ENCODE data around the gene HNRNPUL2. TPM values are rescaled to one million over a fixed set of nuclear protein-coding genes. Genes with fewer than 3 reads are reported as not detected.
A peak's percentile ranks its signal among the peaks of the same experiment; 100 is the strongest.

The HNRNPUL2 gene
- total RNA-seq, 2 donors from 2014 or later, result 48.1 to 49.8 TPM

DNA sequence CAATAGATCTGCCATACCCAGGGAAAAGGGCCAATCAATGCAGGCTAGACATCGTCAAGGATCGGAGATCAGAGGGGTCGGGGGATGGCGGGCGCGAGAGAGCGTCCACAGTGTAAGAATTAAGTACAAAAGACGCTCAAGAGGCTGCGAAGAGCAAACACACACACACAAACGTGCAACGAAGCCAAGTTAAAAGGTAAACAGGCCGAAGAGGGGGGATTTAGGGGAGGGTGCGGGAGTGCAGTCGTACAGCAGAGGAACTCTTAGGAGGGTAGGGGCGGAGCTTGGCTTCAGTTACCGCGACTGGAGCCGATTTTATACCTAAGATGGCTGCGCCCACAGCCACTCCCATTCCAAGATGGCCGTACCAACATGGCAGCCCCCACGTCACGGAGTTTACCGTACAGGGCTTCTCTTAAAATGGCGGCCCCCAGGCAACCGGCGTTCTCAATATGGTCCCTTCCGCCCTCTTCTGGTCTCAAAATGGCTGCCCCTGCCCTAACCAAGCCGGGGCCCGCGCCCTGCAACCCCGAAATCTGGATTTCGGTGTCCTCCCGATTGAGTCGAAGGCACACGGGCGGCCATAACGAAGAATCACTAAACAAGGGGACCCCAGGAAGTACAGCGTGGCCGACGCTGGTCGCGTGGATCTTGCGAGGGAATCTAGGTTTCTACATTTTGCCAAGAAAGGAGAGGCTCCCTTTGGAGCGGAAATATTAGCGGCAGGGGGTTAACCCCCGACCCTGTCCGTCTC is 17.8 kb downstream of the HNRNPUL2 start:
- DNase-seq, result peak; percentile 98
- Histone ChIP-seq H3K27me3 (ENCODE audit: control insufficient read depth, insufficient read depth, low read length, poor library complexity, severe bottlenecking) (no peaks in the 10 kb centered on the region), H3K27ac (ENCODE audit: low read depth, low read length) (peak overlapping the region; percentile 96), H3K4me1 (ENCODE audit: control insufficient read depth, insufficient read depth, low read length) (peaks cover 27% of the 10 kb centered on the region), H3K9ac (ENCODE audit: extremely low read depth, low read length, poor library complexity, severe bottlenecking) (peak overlapping the region; percentile 84), H3K4me3 (ENCODE audit: low read length) (peak overlapping the region; percentile 88), H3K9me3 (ENCODE audit: control insufficient read depth, low read length) (no peaks in the 10 kb centered on the region), H3K36me3 (ENCODE audit: control insufficient read depth, insufficient read depth, low read length) (peaks cover 62% of the 10 kb centered on the region)
- Mint-ChIP-seq H3K4me1 (peaks cover 51% of the 10 kb centered on the region), H3K9me3 (no peaks in the 10 kb centered on the region), H3K27ac (peak overlapping the region; percentile 97), H3K36me3 (ENCODE audit: low read depth) (peaks cover 40% of the 10 kb centered on the region), H3K27me3 (ENCODE audit: insufficient read depth) (no peaks in the 10 kb centered on the region), H3K4me3 (peak overlapping the region; percentile 73)
- WGBS, 2 experiments (ENCODE audit: insufficient coverage in 1 of 2, insufficient read length in 1 of 2), result 10 to 11% methylated on average over 28 to 47 of the region's 47 CpGs
- TF ChIP-seq, protein P1, sequence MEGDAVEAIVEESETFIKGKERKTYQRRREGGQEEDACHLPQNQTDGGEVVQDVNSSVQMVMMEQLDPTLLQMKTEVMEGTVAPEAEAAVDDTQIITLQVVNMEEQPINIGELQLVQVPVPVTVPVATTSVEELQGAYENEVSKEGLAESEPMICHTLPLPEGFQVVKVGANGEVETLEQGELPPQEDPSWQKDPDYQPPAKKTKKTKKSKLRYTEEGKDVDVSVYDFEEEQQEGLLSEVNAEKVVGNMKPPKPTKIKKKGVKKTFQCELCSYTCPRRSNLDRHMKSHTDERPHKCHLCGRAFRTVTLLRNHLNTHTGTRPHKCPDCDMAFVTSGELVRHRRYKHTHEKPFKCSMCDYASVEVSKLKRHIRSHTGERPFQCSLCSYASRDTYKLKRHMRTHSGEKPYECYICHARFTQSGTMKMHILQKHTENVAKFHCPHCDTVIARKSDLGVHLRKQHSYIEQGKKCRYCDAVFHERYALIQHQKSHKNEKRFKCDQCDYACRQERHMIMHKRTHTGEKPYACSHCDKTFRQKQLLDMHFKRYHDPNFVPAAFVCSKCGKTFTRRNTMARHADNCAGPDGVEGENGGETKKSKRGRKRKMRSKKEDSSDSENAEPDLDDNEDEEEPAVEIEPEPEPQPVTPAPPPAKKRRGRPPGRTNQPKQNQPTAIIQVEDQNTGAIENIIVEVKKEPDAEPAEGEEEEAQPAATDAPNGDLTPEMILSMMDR (conservative IDR thresholded peaks at IDR 0.05), result no peak

DNA sequence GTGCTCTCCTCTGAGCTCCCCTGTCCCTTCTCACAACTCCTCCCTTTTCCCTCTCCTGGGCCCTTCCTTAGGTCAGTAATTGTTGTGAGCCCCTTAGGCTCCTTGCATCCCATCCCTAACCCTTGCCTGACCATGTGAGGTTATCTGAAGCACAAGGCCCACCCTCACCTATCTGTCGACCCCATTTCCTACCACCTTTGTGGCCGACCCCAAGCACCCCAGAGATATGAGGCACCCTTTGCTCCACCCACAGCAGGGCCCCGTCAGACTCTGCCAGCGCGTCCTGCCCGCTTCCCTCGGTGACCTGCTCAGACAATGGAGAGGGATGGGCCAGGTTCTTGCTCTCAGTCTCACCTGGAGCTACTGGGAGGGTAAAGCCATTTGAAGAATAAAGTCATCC is 18.5 kb downstream of the HNRNPUL2 start:
- peaks cover 57% of the 10 kb centered on the region for H3K36me3 ChIP-seq (ENCODE audit: control insufficient read depth, insufficient read depth, low read length)
- H3K27ac ChIP-seq (ENCODE audit: low read depth, low read length), result peak overlapping the region; percentile 83
- peaks cover 27% of the 10 kb centered on the region for H3K4me1 ChIP-seq (ENCODE audit: control insufficient read depth, insufficient read depth, low read length)
- Mint-ChIP-seq H3K36me3 (ENCODE audit: low read depth) (peaks cover 35% of the 10 kb centered on the region), H3K27ac (peak overlapping the region; percentile 97), H3K4me1 (peaks cover 46% of the 10 kb centered on the region), H3K27me3 (ENCODE audit: insufficient read depth) (no peaks in the 10 kb centered on the region), H3K4me3 (peak overlapping the region; percentile 73), H3K9me3 (no peaks in the 10 kb centered on the region)
- H3K9me3 ChIP-seq (ENCODE audit: control insufficient read depth, low read length), result no peaks in the 10 kb centered on the region
- TF ChIP-seq, protein P1 (conservative IDR thresholded peaks at IDR 0.05), result no peak
- H3K9ac ChIP-seq (ENCODE audit: extremely low read depth, low read length, poor library complexity, severe bottlenecking), result peak overlapping the region; percentile 84
- H3K4me3 ChIP-seq (ENCODE audit: low read length), result peak overlapping the region; percentile 88
- no peaks in the 10 kb centered on the region for H3K27me3 ChIP-seq (ENCODE audit: control insufficient read depth, insufficient read depth, low read length, poor library complexity, severe bottlenecking)
- DNase-seq, result peak; percentile 83
- WGBS, 2 experiments (ENCODE audit: insufficient coverage in 1 of 2, insufficient read length in 1 of 2), result 31 to 60% methylated on average over 3 to 7 of the region's 7 CpGs

DNA sequence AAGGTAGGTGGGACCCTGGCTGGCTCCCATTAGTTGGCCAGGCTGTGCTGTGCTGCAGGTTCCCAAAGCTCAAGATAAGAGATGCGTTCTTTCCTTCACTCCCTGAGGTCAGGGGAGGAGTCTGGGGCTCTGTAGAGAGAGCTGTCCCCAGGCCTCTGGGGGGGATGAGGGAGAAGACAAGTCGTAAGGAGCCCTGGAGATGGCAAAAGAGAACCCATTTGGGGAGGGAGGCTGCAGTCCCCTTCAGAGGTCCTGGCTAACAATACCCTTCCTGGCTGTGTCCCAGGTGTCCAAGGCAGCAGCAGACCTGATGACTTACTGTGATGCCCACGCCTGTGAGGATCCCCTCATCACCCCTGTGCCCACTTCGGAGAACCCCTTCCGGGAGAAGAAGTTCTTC is 18.9 kb downstream of the HNRNPUL2 start:
- Histone ChIP-seq H3K9me3 (ENCODE audit: control insufficient read depth, low read length) (no peaks in the 10 kb centered on the region), H3K4me3 (ENCODE audit: low read length) (peak overlapping the region; percentile 88), H3K36me3 (ENCODE audit: control insufficient read depth, insufficient read depth, low read length) (peaks cover 57% of the 10 kb centered on the region), H3K4me1 (ENCODE audit: control insufficient read depth, insufficient read depth, low read length) (peaks cover 27% of the 10 kb centered on the region), H3K27ac (ENCODE audit: low read depth, low read length) (no peak overlapping the region), H3K27me3 (ENCODE audit: control insufficient read depth, insufficient read depth, low read length, poor library complexity, severe bottlenecking) (no peaks in the 10 kb centered on the region), H3K9ac (ENCODE audit: extremely low read depth, low read length, poor library complexity, severe bottlenecking) (peak overlapping the region; percentile 84)
- H3K27me3 Mint-ChIP-seq (ENCODE audit: insufficient read depth), result no peaks in the 10 kb centered on the region
- WGBS, 2 experiments (ENCODE audit: insufficient coverage in 1 of 2, insufficient read length in 1 of 2), result 81 to 85% methylated on average over 5 of the region's 5 CpGs
- H3K9me3 Mint-ChIP-seq, result no peaks in the 10 kb centered on the region
- TF ChIP-seq, protein P1 (conservative IDR thresholded peaks at IDR 0.05), result no peak
- H3K27ac Mint-ChIP-seq, result peak overlapping the region; percentile 97
- peaks cover 42% of the 10 kb centered on the region for H3K4me1 Mint-ChIP-seq
- peaks cover 31% of the 10 kb centered on the region for H3K36me3 Mint-ChIP-seq (ENCODE audit: low read depth)
- H3K4me3 Mint-ChIP-seq, result peak overlapping the region; percentile 73
- no peak for DNase-seq
